HTR-8/SVneo (cell line): Measurements from ENCODE around the gene DDX55.

Experiments used
- DNase-seq: peaks from one replicate; pipeline ENCODE4 v3.0.0; 2011; ENCODE audit warnings: low spot score, mixed read lengths; ENCODE audit not compliant: insufficient read length
- FAIRE-seq: peaks from 2 replicates; lab custom pipeline; 2011; peaks lifted over from hg19 to GRCh38; lab: Jason Lieb, UNC

The DDX55 gene

DNA sequence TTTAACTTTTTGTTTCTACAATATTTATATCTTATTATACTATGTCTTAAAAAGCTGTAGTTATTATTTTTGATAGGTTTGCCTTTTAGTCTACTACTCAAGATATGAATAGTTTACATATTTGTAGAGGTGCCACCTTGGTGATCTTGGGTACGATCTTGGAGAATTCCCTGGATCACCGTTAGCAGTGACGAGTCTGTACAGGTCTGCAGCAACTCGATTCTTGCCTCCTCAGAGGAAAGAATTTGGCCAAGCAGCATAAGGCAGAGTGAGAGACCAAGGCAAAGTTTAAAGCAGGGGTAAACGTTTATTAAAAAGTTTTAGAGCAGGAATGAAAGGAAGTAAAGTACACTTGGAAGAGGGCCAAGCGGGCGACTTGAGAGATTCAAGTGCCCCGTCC lies 65.9 kb downstream of the DDX55 start:
- DNase-seq: no peak
- no peak for FAIRE-seq
